GM12865 (cell line): ENCODE results near the gene ARMCX4.

Source experiments
- DNase-seq: peaks from one replicate; pipeline ENCODE4 v3.0.0; 2010; ENCODE audit warnings: low read depth
- H3K4me3 ChIP-seq: 2 replicates; pipeline ENCODE4 v1.5.1; 2011; ENCODE audit warnings: mild to moderate bottlenecking, low read depth, low read length, control low read depth
- TF ChIP-seq, protein P1 (sequence below): IDR thresholded peaks from 2 replicates; pipeline ENCODE4 v1.5.1; 2011; ENCODE audit warnings: low read length, control low read depth, low read depth, inconsistent platforms; ENCODE audit not compliant: insufficient read depth; ENCODE audit errors: missing control alignments

Gene ARMCX4

DNA sequence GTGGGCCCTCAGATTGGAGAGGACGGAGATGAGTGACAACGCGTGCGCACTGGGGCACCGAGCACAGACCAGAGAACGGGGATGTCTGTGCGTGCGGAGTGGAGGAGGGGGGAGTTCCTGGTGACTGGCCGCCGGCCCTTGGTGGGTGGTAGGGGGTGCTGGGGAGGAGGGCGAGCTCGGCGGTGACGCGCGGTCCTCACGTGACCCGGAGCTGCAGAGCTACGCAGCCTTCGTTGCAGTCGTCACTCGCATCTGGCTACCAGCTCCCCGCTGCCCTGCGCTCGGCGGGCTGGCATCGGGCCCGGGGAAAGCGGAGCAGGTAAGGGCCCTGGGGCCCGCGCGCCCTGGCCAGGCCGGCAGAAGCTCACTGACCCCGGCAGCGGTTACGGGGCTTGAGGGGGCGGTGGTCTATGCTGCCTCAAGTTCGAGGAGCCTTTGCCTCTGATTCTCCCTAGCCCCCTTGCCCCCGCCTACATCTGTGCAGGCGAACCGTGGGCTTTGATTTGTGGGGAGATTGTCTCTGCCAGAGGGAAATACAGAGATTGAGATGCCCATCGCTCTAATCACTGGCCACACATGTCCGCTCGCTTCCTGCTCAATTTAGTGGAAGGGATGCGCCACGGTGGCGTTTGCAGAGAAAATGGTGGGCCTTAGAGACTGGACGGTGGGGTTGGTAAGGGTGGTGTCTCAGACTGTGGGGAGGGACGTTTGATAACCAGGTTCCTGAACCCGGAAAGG, at the start of gene ARMCX4:
ARMCX4 (plus strand) TSS at position 245 of the 738 bp plus-strand sequence. CDS start 3,134 bp downstream, outside the sequence.
- TF ChIP-seq, protein P1, sequence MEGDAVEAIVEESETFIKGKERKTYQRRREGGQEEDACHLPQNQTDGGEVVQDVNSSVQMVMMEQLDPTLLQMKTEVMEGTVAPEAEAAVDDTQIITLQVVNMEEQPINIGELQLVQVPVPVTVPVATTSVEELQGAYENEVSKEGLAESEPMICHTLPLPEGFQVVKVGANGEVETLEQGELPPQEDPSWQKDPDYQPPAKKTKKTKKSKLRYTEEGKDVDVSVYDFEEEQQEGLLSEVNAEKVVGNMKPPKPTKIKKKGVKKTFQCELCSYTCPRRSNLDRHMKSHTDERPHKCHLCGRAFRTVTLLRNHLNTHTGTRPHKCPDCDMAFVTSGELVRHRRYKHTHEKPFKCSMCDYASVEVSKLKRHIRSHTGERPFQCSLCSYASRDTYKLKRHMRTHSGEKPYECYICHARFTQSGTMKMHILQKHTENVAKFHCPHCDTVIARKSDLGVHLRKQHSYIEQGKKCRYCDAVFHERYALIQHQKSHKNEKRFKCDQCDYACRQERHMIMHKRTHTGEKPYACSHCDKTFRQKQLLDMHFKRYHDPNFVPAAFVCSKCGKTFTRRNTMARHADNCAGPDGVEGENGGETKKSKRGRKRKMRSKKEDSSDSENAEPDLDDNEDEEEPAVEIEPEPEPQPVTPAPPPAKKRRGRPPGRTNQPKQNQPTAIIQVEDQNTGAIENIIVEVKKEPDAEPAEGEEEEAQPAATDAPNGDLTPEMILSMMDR: no peak
- H3K4me3 ChIP-seq: peak within 1 kb of the TSS; percentile 29
- peak; percentile 21 for DNase-seq

DNA sequence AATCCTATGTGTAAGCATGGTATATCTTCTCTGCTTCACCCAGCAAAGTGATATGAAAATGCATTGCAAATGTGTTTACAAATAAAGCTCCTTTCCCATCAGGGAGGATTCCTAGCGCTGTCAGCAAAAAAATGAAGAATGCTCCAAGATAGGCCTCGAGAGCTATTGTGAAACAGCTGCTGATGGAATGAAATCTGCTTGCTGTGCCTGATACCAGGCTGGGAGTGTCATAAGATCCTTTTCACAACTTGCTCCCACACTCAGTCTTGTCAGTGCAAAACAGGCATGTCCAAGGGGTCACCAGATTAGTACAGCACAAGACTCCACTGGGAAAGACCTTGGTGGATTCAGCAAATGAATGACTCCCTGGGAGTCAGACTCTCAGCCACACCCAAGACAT, 43.2 kb upstream of the ARMCX4 start:
- no peak overlapping the region for H3K4me3 ChIP-seq
- TF ChIP-seq, protein P1: no peak
- no peak for DNase-seq

DNA sequence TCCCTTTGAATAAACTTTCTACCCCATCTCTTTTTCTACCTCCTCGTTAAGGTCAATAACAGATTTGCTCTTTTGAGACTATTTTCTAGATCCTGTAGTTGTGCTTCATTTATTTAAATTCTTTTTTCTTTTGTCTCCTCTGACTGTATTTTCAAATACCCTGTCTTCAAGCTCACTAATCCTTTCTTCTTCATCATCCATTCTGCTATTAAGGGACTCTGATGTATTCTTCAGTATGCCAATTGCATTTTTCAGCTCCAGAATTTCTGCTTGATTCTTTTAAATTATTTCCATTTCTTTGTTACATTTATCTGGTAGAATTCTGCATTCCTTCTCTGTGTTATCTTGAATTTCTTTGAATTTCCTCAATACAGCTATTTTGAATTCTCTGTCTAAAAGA, 36.0 kb upstream of the ARMCX4 start:
- H3K4me3 ChIP-seq: no peak overlapping the region
- no peak for DNase-seq
- TF ChIP-seq, protein P1: no peak

DNA sequence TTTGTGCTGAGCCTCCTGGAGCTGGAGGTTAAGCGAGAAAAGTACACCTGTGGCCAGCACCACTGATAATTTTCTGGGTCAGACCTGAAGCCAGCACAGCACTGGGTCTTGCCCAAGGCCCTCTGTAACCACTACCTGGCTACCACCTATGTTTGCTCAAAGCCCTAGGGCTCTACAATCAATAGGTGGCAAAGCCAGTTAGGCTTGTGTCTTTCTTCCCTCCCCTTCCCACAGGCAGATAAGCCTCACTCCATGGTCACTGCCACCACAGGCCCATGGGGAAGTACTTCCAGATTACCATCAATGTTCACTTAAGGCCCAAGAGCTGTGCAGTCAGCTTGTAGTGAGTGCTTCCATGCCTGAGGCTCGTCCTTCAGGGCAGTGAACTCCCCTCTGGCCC, 35.2 kb upstream of the ARMCX4 start:
- no peak for DNase-seq
- H3K4me3 ChIP-seq: no peak overlapping the region
- TF ChIP-seq, protein P1: no peak

DNA sequence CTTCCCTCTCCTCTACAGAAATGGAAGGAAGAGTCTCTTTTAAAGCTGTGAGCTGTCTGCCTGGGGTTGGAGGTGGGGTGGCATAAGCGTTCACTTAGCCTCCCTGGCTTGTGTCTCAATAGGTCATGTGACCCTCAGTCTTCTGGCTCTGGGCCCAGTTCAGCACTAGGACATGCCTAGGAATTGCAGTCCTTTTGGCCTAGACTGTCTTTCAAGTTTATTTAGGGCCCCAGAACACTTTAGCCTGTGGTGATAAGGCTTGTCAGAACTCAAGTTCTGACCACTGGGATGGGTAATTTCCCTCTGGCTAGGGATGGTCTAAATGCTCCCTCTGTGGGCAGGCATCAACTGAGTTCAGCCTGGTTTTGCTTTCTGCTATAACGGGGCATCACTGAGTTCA, 34.3 kb upstream of the ARMCX4 start:
- H3K4me3 ChIP-seq: no peak overlapping the region
- TF ChIP-seq, protein P1: no peak
- DNase-seq: no peak

DNA sequence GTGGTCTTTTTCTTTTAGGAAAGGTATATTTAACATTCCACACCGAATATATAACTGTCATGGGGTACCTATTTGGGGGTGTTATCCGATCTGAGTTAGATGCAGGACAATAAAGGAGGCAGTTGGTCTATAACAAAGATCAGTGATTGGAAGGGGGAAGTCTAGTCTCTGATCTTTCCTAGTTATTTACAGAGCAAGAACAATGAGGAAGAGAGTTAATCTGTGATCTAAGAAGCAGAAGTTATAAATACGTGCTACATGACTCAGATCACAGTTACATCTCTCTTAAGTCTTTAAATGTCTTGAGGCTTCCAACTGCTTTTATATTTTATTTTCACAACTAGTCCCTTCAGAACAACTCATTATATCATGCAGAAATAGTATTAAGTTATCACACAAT, 33.2 kb upstream of the ARMCX4 start:
- H3K4me3 ChIP-seq: no peak overlapping the region
- DNase-seq: no peak
- TF ChIP-seq, protein P1: no peak

DNA sequence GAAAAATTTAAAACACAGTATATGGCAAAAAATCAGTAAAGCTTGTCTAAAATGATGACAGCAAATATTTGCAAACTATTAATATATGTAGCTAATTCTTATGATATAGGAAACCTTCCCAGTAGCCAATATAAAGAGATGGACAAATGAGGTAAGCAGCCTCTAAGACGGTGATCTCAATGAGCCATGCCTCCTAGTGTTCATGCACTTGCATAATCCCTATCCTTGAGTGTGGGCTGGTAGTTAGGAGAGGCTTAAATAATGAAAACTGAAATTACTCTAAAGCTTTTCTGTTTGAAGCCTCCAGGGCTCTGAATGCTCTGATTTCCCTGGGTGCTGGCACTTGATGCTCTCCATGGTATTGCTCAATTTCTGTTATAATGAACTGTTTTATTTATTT, 24.6 kb upstream of the ARMCX4 start:
- no peak overlapping the region for H3K4me3 ChIP-seq
- TF ChIP-seq, protein P1: no peak
- DNase-seq: no peak
